GM12878 (cell line): ENCODE measurements around the gene GALNT9. TPM values are rescaled to one million over a fixed set of nuclear protein-coding genes. Genes with fewer than 3 reads are reported as not detected.

Source experiments
- ATAC-seq: fragments of 200-7000 bp; cut with Tn5 transposase; 3 replicates; pipeline ENCODE4 v1.9.1; 2020; ENCODE audit warnings: mild to moderate bottlenecking, moderate library complexity
- BruUV-seq: library from RNA; stranded (reverse); fragments of 400-500 nt; replicated peaks from 2 replicates; lab custom pipeline; 2021; lab: Mats Ljungman, UMichigan
- CTCF ChIA-PET: fragments of 300-600 bp; sonication (Branson Sonifier 250); formaldehyde crosslinking; extraction: SDS; loops from one replicate; lab custom pipeline; 2021; ENCODE audit warnings: inconsistent platforms; lab: Yijun Ruan, JAX
- POLR2A ChIA-PET: fragments of 350-600 bp; formaldehyde crosslinking; extraction: SDS; loops from one replicate; lab custom pipeline; 2021; ENCODE audit warnings: inconsistent platforms; lab: Charles Lee
- RAD21 ChIA-PET: fragments of 300-600 bp; sonication (Branson Sonifier 250); formaldehyde crosslinking; loops from one replicate; lab custom pipeline; 2023; ENCODE audit warnings: antibody characterized with exemption; ENCODE audit not compliant: unreplicated experiment; lab: Charles Lee
- SMC1A ChIA-PET: fragments of 300-600 bp; sonication (Branson Sonifier 250); formaldehyde crosslinking; loops from one replicate; lab custom pipeline; 2023; ENCODE audit not compliant: unreplicated experiment, uncharacterized antibody; lab: Charles Lee
- DNase-seq: peaks from one replicate; pipeline ENCODE4 v3.0.0-alpha.2; 2011; ENCODE audit warnings: low read depth, low spot score
- FAIRE-seq: peaks from 3 replicates; lab custom pipeline; 2011; peaks lifted over from hg19 to GRCh38; lab: Jason Lieb, UNC
- H2AFZ ChIP-seq: 2 replicates; pipeline ENCODE4 v1.6.0; 2011; ENCODE audit warnings: low read depth, low read length, control low read depth; ENCODE audit not compliant: control insufficient read depth
- H3K27ac ChIP-seq: 2 replicates; pipeline ENCODE4 v1.5.1; 2011; ENCODE audit warnings: control low read depth; ENCODE audit not compliant: control insufficient read depth, insufficient read depth
- H3K27me3 ChIP-seq, 2 experiments: replicated peaks in 1 of 2; 2 replicates each; pipeline versions ENCODE4 v1.6.0 to v1.6.1; 2011; ENCODE audit warnings: low read length in 1 of 2; ENCODE audit not compliant: control insufficient read depth in 2 of 2, insufficient read depth in 2 of 2
- H3K36me3 ChIP-seq, 2 experiments: 2 replicates each; pipeline ENCODE4 v1.5.1; 2011; ENCODE audit warnings: low read length in 1 of 2; ENCODE audit not compliant: control insufficient read depth in 2 of 2, insufficient read depth in 2 of 2
- H3K4me1 ChIP-seq: 2 replicates; pipeline ENCODE4 v1.6.1; 2011; ENCODE audit warnings: mild to moderate bottlenecking, low read length, moderate library complexity, mixed read lengths; ENCODE audit not compliant: control insufficient read depth, insufficient read depth
- H3K4me2 ChIP-seq: 2 replicates; pipeline ENCODE4 v1.6.0; 2011; ENCODE audit warnings: control low read depth; ENCODE audit not compliant: control insufficient read depth, insufficient read depth
- H3K4me3 ChIP-seq: fragments of 200-600 bp; sonication (generic); 2 replicates; pipeline ENCODE4 v1.5.1; 2016
- H3K79me2 ChIP-seq: 2 replicates; pipeline ENCODE4 v1.6.0; 2011; ENCODE audit warnings: low read length; ENCODE audit not compliant: control insufficient read depth, insufficient read depth
- H3K9ac ChIP-seq: 2 replicates; pipeline ENCODE4 v1.8.0; 2011; ENCODE audit warnings: low read length, control low read depth, mixed read lengths; ENCODE audit not compliant: control insufficient read depth, insufficient read depth
- H3K9me3 ChIP-seq: replicated peaks from 3 replicates; pipeline ENCODE4 v1.5.1; 2011; ENCODE audit warnings: mild to moderate bottlenecking, low read length; ENCODE audit not compliant: control insufficient read depth, insufficient read depth
- H4K20me1 ChIP-seq: 2 replicates; pipeline ENCODE4 v1.6.0; 2011; ENCODE audit not compliant: control insufficient read depth, insufficient read depth
- ATF3 ChIP-seq: IDR thresholded peaks from 2 replicates; pipeline ENCODE4 v1.6.1; 2011; ENCODE audit warnings: low read depth, mild to moderate bottlenecking, low read length, moderate library complexity, borderline replicate concordance; ENCODE audit errors: extremely low read depth
- CHD4 ChIP-seq: fragments of 200-600 bp; sonication (generic); IDR thresholded peaks from 2 replicates; pipeline ENCODE4 v1.6.1; 2016; ENCODE audit warnings: mild to moderate bottlenecking
- CREM ChIP-seq: IDR thresholded peaks from 2 replicates; pipeline ENCODE4 v1.6.1; 2014; ENCODE audit warnings: antibody characterized with exemption, low read depth
- GATAD2B ChIP-seq: fragments of 450-650 bp; conservative IDR thresholded peaks from 2 replicates; pipeline ENCODE4 v1.6.1; 2017; ENCODE audit warnings: low read depth, mild to moderate bottlenecking, moderate library complexity
- MLLT1 ChIP-seq: fragments of 450-650 bp; IDR thresholded peaks from 2 replicates; pipeline ENCODE4 v1.6.1; 2016; ENCODE audit warnings: mild to moderate bottlenecking
- TBL1XR1 ChIP-seq: IDR thresholded peaks from 2 replicates; pipeline ENCODE4 v1.6.1; 2012; ENCODE audit warnings: low read depth, low read length, improper control_type of control experiment
- USF1 ChIP-seq: IDR thresholded peaks from 2 replicates; pipeline ENCODE4 v1.6.1; 2011; ENCODE audit warnings: borderline replicate concordance, low read depth, mild to moderate bottlenecking, moderate library complexity, mixed read lengths, low read length; ENCODE audit not compliant: insufficient read depth; ENCODE audit errors: extremely low read length
- ZBTB11 ChIP-seq: fragments of 450-650 bp; formaldehyde crosslinking; IDR thresholded peaks from 2 replicates; pipeline ENCODE4 v1.5.0; 2022; ENCODE audit warnings: mild to moderate bottlenecking, missing genetic modification characterization
- ZNF217 ChIP-seq: fragments of 450-650 bp; IDR thresholded peaks from 2 replicates; pipeline ENCODE4 v1.6.1; 2017; ENCODE audit warnings: antibody characterized with exemption, mild to moderate bottlenecking
- WGBS: methylation state at CpG from one replicate; pipeline ENCODE4 v1.1.6; 2016; ENCODE audit warnings: low lambda C conversion rate; ENCODE audit not compliant: insufficient replicate concordance, insufficient coverage; ENCODE audit errors: missing lambda C conversion rate; 5-methylcytosine and 5-hydroxymethylcytosine counted together
- in situ Hi-C: fragments of 300-500 bp; cut with MboI; formaldehyde crosslinking; loops from 9 replicates; pipeline ENCODE4 v1.14.3; 2018; ENCODE audit warnings: mixed read lengths
- intact Hi-C: fragments of 100-400 bp; cut with micrococcal nuclease; formaldehyde crosslinking; loops from one replicate; pipeline ENCODE4 v1.14.2; 2022; ENCODE audit not compliant: unreplicated experiment
- polyA plus RNA-seq, 11 experiments: library from polyadenylated mRNA; depleted of rRNA in 4 of 11; unstranded in 6 of 11; stranded (reverse) in 5 of 11; fragments of >200 nt; fragmentation: Nextera tagmentation in 4 of 11; fragmentation: Illumina TruSeq in 1 of 11; extraction: Ambion mirVana in 4 of 11; extraction: Trizol in 1 of 11; gene quantifications; 1 replicate in 1 of 11; 2 replicates in 10 of 11; pipeline versions ENCODE4 v1.2.1 to v1.2.3, GENCODE V29; 2011 to 2016; ENCODE audit warnings: inconsistent platforms in 2 of 11, missing spikeins in 2 of 11, low read depth in 1 of 11
- total RNA-seq, 4 experiments: library from RNA; depleted of rRNA in 3 of 4; stranded (reverse); fragments of >200 nt in 3 of 4; fragmentation: Illumina TruSeq in 1 of 4; extraction: Trizol in 1 of 4; gene quantifications; 2 replicates each; pipeline versions ENCODE4 v1.2.1 to v1.2.3, GENCODE V29; 2013 to 2021

The GALNT9 gene
- total and polyA plus RNA-seq, 10 of the 15 experiments (the other 5 are each of a cell fraction or from before 2014, with no cell fraction given) = 0.04 TPM; not detected in 9

- TF ChIP-seq TBL1XR1 = no peak
- ChIA-PET POLR2A (no interaction called here), CTCF (no interaction called here), RAD21 (no interaction called here), SMC1A (no interaction called here)
- Histone ChIP-seq H3K4me3 (no peak overlapping the region), H3K4me2 (no peak overlapping the region), H3K27ac (no peak overlapping the region), H3K79me2 (no peaks in the 10 kb centered on the region), H4K20me1 (no peaks in the 10 kb centered on the region), H3K4me1 (no peaks in the 10 kb centered on the region), H3K9ac (no peak overlapping the region), H2AFZ (no peak overlapping the region), H3K36me3 (no peaks in the 10 kb centered on the region), H3K27me3 (no peaks in the 10 kb centered on the region), H3K9me3 (peaks cover 1% of the 10 kb centered on the region; the same call in 1 of the 3 replicates)
- intact Hi-C loops (no loop called here), in situ Hi-C loops (no loop called here)
- ATAC-seq = no peak
- no peak for DNase-seq
- no TSS peak for BruUV-seq
- 60% methylated on average over 21 of the region's 21 CpGs for WGBS
- no peak for FAIRE-seq
These were observed 112.9 kb downstream of the GALNT9 start for GRCh38 chr12:132216354-132216987.

- WGBS = 60% methylated on average over 26 of the region's 28 CpGs
- Histone ChIP-seq H3K27me3 (no peaks in the 10 kb centered on the region), H3K9ac (no peak overlapping the region), H3K79me2 (no peaks in the 10 kb centered on the region), H3K36me3 (no peaks in the 10 kb centered on the region), H3K4me1 (no peaks in the 10 kb centered on the region), H3K4me3 (no peak overlapping the region), H3K4me2 (no peak overlapping the region), H4K20me1 (no peaks in the 10 kb centered on the region), H3K27ac (no peak overlapping the region), H2AFZ (no peak overlapping the region), H3K9me3 (peaks cover 1% of the 10 kb centered on the region; the same call in 1 of the 3 replicates)
- FAIRE-seq (no peak), ATAC-seq (no peak), DNase-seq (no peak)
- ChIA-PET CTCF (no interaction called here), SMC1A (no interaction called here), POLR2A (no interaction called here), RAD21 (no interaction called here)
- BruUV-seq = no TSS peak
- intact Hi-C loops = no loop called here
- in situ Hi-C loops = no loop called here
- TF ChIP-seq USF1 (no peak), ATF3 (no peak), MLLT1 (no peak), GATAD2B (no peak), ZNF217 (no peak), CHD4 (no peak), CREM (no peak), ZBTB11 (CRISPR knock-in tag) (no peak)
These were observed 113.9 kb downstream of the GALNT9 start for GRCh38 chr12:132215299-132215989.
